ENCODE results near the gene CPLX3. TPM values are rescaled to one million over a fixed set of nuclear protein-coding genes. Genes with fewer than 3 reads are reported as not detected.

Gene CPLX3
- total RNA-seq, 1 donor from 2014 or later, result not detected

GRCh38 chr15:74829991-74830390, 3.6 kb downstream of the CPLX3 start:
- DNase-seq (ENCODE audit: low spot score in 2 of 2), result no peak
- intact Hi-C loops (cut with DNase I), result no loop called here
- no peak overlapping the region for H3K4me3 ChIP-seq

GRCh38 chr15:74830868-74831267, 4.4 kb downstream of the CPLX3 start:
- no peak for TF ChIP-seq CTCF (IDR thresholded peaks at IDR 0.05)
- intact Hi-C loops (cut with DNase I), result no loop called here
- no peaks in the 10 kb centered on the region for H3K36me3 ChIP-seq
- no peak overlapping the region for H3K27ac ChIP-seq
- no peak overlapping the region for H3K4me3 ChIP-seq
- no peaks in the 10 kb centered on the region for H3K4me1 ChIP-seq
- no peak for DNase-seq (ENCODE audit: low spot score in 2 of 2)
- H3K9me3 ChIP-seq, result no peaks in the 10 kb centered on the region
- peaks cover 10% of the 10 kb centered on the region for H3K27me3 ChIP-seq

More at GRCh38 chr15:74829991-74830390, 3.6 kb downstream of the CPLX3 start:
- Histone ChIP-seq H3K4me1 (no peaks in the 10 kb centered on the region), H3K36me3 (no peaks in the 10 kb centered on the region), H3K9me3 (no peaks in the 10 kb centered on the region), H3K27ac (no peak overlapping the region), H3K27me3 (peaks cover 10% of the 10 kb centered on the region)
- no peak for TF ChIP-seq CTCF (IDR thresholded peaks at IDR 0.05)

GRCh38 chr15:74831813-74832495, 5.5 kb downstream of the CPLX3 start:
- no peak for TF ChIP-seq CTCF (IDR thresholded peaks at IDR 0.05)
- DNase-seq (ENCODE audit: low spot score in 2 of 2), result no peak
- Histone ChIP-seq H3K4me1 (no peaks in the 10 kb centered on the region), H3K36me3 (peaks cover 0 to 5% of the 10 kb centered on the region in 2 donors), H3K4me3 (no peak overlapping the region), H3K27ac (no peak overlapping the region), H3K9me3 (no peaks in the 10 kb centered on the region), H3K27me3 (peaks cover 10% of the 10 kb centered on the region)
- intact Hi-C loops (cut with DNase I), result no loop called here

GRCh38 chr15:74832826-74833225, 6.4 kb downstream of the CPLX3 start:
- intact Hi-C loops (cut with DNase I), result no loop called here
- H3K27me3 ChIP-seq, result peaks cover 8% of the 10 kb centered on the region
- no peak for TF ChIP-seq CTCF (IDR thresholded peaks at IDR 0.05)
- no peaks in the 10 kb centered on the region for H3K4me1 ChIP-seq
- H3K9me3 ChIP-seq, result no peaks in the 10 kb centered on the region
- no peak overlapping the region for H3K4me3 ChIP-seq
- no peak for DNase-seq (ENCODE audit: low spot score in 2 of 2)
- peaks cover 1 to 9% of the 10 kb centered on the region in 2 donors for H3K36me3 ChIP-seq
- H3K27ac ChIP-seq, result no peak overlapping the region

GRCh38 chr15:74833376-74834107, 7.1 kb downstream of the CPLX3 start:
- Histone ChIP-seq H3K4me1 (no peaks in the 10 kb centered on the region), H3K27ac (no peak overlapping the region), H3K9me3 (no peaks in the 10 kb centered on the region), H3K27me3 (peaks cover 6% of the 10 kb centered on the region), H3K36me3 (peaks cover 8 to 9% of the 10 kb centered on the region in 2 donors), H3K4me3 (no peak overlapping the region)
- intact Hi-C loops (cut with DNase I), result no loop called here
- DNase-seq (ENCODE audit: low spot score in 2 of 2), result no peak
- no peak for TF ChIP-seq CTCF (IDR thresholded peaks at IDR 0.05)
